ENCODE data around the gene UBB.
A peak's percentile ranks its signal among the peaks of the same experiment; 100 is the strongest.

DNA sequence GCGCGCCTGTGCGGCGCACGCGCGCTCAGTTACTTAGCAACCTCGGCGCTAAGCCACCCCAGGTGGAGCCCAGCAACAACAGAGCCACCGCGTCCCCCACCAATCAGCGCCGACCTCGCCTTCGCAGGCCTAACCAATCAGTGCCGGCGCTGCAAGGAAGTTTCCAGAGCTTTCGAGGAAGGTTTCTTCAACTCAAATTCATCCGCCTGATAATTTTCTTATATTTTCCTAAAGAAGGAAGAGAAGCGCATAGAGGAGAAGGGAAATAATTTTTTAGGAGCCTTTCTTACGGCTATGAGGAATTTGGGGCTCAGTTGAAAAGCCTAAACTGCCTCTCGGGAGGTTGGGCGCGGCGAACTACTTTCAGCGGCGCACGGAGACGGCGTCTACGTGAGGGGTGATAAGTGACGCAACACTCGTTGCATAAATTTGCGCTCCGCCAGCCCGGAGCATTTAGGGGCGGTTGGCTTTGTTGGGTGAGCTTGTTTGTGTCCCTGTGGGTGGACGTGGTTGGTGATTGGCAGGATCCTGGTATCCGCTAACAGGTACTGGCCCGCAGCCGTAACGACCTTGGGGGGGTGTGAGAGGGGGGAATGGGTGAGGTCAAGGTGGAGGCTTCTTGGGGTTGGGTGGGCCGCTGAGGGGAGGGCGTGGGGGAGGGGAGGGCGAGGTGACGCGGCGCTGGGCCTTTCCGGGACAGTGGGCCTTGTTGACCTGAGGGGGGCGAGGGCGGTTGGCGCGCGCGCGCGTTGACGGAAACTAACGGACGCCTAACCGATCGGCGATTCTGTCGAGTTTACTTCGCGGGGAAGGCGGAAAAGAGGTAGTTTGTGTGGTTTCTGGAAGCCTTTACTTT is at the start of gene UBB:
- TF ChIP-seq, protein P1, sequence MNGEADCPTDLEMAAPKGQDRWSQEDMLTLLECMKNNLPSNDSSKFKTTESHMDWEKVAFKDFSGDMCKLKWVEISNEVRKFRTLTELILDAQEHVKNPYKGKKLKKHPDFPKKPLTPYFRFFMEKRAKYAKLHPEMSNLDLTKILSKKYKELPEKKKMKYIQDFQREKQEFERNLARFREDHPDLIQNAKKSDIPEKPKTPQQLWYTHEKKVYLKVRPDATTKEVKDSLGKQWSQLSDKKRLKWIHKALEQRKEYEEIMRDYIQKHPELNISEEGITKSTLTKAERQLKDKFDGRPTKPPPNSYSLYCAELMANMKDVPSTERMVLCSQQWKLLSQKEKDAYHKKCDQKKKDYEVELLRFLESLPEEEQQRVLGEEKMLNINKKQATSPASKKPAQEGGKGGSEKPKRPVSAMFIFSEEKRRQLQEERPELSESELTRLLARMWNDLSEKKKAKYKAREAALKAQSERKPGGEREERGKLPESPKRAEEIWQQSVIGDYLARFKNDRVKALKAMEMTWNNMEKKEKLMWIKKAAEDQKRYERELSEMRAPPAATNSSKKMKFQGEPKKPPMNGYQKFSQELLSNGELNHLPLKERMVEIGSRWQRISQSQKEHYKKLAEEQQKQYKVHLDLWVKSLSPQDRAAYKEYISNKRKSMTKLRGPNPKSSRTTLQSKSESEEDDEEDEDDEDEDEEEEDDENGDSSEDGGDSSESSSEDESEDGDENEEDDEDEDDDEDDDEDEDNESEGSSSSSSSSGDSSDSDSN (IDR thresholded peaks at IDR 0.05; ENCODE audit: borderline replicate concordance in 1 of 2, low read depth in 2 of 2, low read length in 2 of 2) = no peak
- TF ChIP-seq E2F3 (CRISPR knock-in tag; IDR thresholded peaks at IDR 0.05) = no peak
- TF ChIP-seq CC2D1A (IDR thresholded peaks at IDR 0.05) = peak; percentile 43; the same call in 1 of the 2 replicates
- peak; percentile 89 to 90 for TF ChIP-seq NRF1 (conservative IDR thresholded peaks at IDR 0.05 in 1 of 2, IDR thresholded peaks at IDR 0.05 in 1 of 2)
- TF ChIP-seq POLR2AphosphoS5 (IDR thresholded peaks at IDR 0.05; ENCODE audit: control insufficient read depth, insufficient read depth, low read depth, low read length) = peak; percentile 97
- no peak for TF ChIP-seq ADNP (tag; IDR thresholded peaks at IDR 0.05)
- TF ChIP-seq POLR2A (conservative IDR thresholded peaks at IDR 0.05) = peak; percentile 99
- TF ChIP-seq RBBP5 (IDR thresholded peaks at IDR 0.05; ENCODE audit: borderline replicate concordance, insufficient read depth, low read length, poor library complexity, severe bottlenecking) = peak; percentile 51
- peak; percentile 96 for TF ChIP-seq PCBP1 (IDR thresholded peaks at IDR 0.05; ENCODE audit: low read depth, low read length, poor library complexity, severe bottlenecking)
- TF ChIP-seq SMAD3 (CRISPR knock-in tag; conservative IDR thresholded peaks at IDR 0.05) = no peak
- TF ChIP-seq MYC (IDR thresholded peaks at IDR 0.05; ENCODE audit: low read depth, low read length) = no peak; the same call in 1 of the 2 replicates
- no peak for TF ChIP-seq MYC (CRISPR knock-in tag; IDR thresholded peaks at IDR 0.05; ENCODE audit: borderline replicate concordance, low read depth)
- TF ChIP-seq, protein P2, sequence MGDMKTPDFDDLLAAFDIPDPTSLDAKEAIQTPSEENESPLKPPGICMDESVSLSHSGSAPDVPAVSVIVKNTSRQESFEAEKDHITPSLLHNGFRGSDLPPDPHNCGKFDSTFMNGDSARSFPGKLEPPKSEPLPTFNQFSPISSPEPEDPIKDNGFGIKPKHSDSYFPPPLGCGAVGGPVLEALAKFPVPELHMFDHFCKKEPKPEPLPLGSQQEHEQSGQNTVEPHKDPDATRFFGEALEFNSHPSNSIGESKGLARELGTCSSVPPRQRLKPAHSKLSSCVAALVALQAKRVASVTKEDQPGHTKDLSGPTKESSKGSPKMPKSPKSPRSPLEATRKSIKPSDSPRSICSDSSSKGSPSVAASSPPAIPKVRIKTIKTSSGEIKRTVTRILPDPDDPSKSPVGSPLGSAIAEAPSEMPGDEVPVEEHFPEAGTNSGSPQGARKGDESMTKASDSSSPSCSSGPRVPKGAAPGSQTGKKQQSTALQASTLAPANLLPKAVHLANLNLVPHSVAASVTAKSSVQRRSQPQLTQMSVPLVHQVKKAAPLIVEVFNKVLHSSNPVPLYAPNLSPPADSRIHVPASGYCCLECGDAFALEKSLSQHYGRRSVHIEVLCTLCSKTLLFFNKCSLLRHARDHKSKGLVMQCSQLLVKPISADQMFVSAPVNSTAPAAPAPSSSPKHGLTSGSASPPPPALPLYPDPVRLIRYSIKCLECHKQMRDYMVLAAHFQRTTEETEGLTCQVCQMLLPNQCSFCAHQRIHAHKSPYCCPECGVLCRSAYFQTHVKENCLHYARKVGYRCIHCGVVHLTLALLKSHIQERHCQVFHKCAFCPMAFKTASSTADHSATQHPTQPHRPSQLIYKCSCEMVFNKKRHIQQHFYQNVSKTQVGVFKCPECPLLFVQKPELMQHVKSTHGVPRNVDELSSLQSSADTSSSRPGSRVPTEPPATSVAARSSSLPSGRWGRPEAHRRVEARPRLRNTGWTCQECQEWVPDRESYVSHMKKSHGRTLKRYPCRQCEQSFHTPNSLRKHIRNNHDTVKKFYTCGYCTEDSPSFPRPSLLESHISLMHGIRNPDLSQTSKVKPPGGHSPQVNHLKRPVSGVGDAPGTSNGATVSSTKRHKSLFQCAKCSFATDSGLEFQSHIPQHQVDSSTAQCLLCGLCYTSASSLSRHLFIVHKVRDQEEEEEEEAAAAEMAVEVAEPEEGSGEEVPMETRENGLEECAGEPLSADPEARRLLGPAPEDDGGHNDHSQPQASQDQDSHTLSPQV (IDR thresholded peaks at IDR 0.05) = 0 out of 2 replicates have a peak, but pooled peaks have one; percentile 41
- TF ChIP-seq, protein P3, sequence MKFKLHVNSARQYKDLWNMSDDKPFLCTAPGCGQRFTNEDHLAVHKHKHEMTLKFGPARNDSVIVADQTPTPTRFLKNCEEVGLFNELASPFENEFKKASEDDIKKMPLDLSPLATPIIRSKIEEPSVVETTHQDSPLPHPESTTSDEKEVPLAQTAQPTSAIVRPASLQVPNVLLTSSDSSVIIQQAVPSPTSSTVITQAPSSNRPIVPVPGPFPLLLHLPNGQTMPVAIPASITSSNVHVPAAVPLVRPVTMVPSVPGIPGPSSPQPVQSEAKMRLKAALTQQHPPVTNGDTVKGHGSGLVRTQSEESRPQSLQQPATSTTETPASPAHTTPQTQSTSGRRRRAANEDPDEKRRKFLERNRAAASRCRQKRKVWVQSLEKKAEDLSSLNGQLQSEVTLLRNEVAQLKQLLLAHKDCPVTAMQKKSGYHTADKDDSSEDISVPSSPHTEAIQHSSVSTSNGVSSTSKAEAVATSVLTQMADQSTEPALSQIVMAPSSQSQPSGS (CRISPR knock-in tag; IDR thresholded peaks at IDR 0.05) = no peak

Measured in K562 (cell line).